ENCODE results near the gene GAS2. TPM values are rescaled to one million over a fixed set of nuclear protein-coding genes. Genes with fewer than 3 reads are reported as not detected.

GAS2 gene
- total and polyA plus RNA-seq, 9 of the 15 experiments (the other 6 are each of a cell fraction or from before 2014, with no cell fraction given), result 0.77 to 1.9 (median 1.1) TPM

DNA sequence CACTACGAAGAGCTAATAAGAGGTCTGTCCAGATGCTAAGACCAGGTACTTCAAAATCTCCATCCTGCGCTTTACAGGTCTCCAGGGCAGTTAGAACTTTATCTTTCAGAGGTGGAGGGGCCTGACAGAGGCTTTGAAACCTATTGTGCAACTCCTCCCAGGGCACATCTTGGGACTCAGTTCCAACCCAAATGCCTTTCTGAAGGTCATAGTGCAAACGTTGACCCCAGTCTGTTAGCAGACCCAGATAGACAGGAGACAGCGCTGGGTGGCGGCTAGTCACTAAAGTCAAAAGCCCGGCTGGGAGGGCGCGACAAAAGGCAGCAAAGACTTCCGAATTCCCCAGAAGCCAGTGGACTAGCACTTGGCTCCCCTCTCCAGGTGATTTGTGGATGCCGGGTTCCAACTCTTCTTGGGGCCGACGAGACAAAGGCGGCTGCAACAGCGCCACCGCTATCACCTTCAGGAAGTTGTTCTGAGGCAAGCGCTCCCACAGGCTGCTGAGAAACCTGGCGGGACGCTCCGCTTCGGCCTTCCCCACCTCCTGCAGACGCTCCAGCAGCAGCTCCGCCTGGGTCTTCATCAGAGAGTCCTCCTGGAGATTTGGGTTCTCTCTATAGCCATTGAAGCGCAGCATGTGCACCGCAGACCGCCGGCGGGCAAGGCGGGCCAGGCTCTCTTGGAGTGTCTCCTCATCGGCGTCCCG lies 41.5 kb upstream of the GAS2 start (continued):
- TF ChIP-seq CAMTA2 (CRISPR knock-in tag; conservative IDR thresholded peaks at IDR 0.05) (no peak), ZNF696 (CRISPR knock-in tag; conservative IDR thresholded peaks at IDR 0.05) (no peak), ZBTB8A (IDR thresholded peaks at IDR 0.05; ENCODE audit: partially characterized antibody) (no peak), FOXJ2 (tag; IDR thresholded peaks at IDR 0.05) (no peak), SLC30A9 (CRISPR knock-in tag; IDR thresholded peaks at IDR 0.05) (no peak), KDM1A (IDR thresholded peaks at IDR 0.05) (0 out of 4 replicates have a peak, but pooled peaks of 1 of the 2 experiments have one; percentile 5), ZNF75A (CRISPR knock-in tag; IDR thresholded peaks at IDR 0.05) (no peak), CTBP1 (IDR thresholded peaks at IDR 0.05; ENCODE audit: borderline replicate concordance) (peak; percentile 71), BMI1 (IDR thresholded peaks at IDR 0.05; ENCODE audit: low read length) (no peak), GABPB1 (CRISPR knock-in tag; IDR thresholded peaks at IDR 0.05) (no peak), MYNN (IDR thresholded peaks at IDR 0.05) (no peak), MYNN (CRISPR knock-in tag; IDR thresholded peaks at IDR 0.05) (no peak), RBM14 (IDR thresholded peaks at IDR 0.05; ENCODE audit: borderline replicate concordance, insufficient read depth, low read depth, low read length) (no peak), ARHGAP35 (IDR thresholded peaks at IDR 0.05; ENCODE audit: partially characterized antibody) (no peak), EGR1 (conservative IDR thresholded peaks at IDR 0.05) (no peak), ZBTB1 (CRISPR knock-in tag; IDR thresholded peaks at IDR 0.05; ENCODE audit: borderline replicate concordance, low read depth) (0 out of 2 replicates have a peak, but pooled peaks have one; percentile 10), ARID1B (IDR thresholded peaks at IDR 0.05) (no peak), TAF15 (IDR thresholded peaks at IDR 0.05; ENCODE audit: low read depth, low read length) (no peak), KLF6 (CRISPR knock-in tag; IDR thresholded peaks at IDR 0.05; ENCODE audit: borderline replicate concordance) (no peak), RB1 (IDR thresholded peaks at IDR 0.05; ENCODE audit: low read depth) (no peak), RNF2 (IDR thresholded peaks at IDR 0.05) (no peak), STAT5A (IDR thresholded peaks at IDR 0.05; ENCODE audit: borderline replicate concordance, low read length) (no peak), RFX7 (CRISPR knock-in tag; IDR thresholded peaks at IDR 0.05) (no peak)
- TF ChIP-seq, protein P1, sequence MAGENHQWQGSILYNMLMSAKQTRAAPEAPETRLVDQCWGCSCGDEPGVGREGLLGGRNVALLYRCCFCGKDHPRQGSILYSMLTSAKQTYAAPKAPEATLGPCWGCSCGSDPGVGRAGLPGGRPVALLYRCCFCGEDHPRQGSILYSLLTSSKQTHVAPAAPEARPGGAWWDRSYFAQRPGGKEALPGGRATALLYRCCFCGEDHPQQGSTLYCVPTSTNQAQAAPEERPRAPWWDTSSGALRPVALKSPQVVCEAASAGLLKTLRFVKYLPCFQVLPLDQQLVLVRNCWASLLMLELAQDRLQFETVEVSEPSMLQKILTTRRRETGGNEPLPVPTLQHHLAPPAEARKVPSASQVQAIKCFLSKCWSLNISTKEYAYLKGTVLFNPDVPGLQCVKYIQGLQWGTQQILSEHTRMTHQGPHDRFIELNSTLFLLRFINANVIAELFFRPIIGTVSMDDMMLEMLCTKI (IDR thresholded peaks at IDR 0.05; ENCODE audit: partially characterized antibody), result no peak
- TF ChIP-seq, protein P2, sequence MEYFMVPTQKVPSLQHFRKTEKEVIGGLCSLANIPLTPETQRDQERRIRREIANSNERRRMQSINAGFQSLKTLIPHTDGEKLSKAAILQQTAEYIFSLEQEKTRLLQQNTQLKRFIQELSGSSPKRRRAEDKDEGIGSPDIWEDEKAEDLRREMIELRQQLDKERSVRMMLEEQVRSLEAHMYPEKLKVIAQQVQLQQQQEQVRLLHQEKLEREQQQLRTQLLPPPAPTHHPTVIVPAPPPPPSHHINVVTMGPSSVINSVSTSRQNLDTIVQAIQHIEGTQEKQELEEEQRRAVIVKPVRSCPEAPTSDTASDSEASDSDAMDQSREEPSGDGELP (CRISPR knock-in tag; IDR thresholded peaks at IDR 0.05; ENCODE audit: borderline replicate concordance), result peak; percentile 63; the same call in 1 of the 2 replicates
- TF ChIP-seq, protein P3, sequence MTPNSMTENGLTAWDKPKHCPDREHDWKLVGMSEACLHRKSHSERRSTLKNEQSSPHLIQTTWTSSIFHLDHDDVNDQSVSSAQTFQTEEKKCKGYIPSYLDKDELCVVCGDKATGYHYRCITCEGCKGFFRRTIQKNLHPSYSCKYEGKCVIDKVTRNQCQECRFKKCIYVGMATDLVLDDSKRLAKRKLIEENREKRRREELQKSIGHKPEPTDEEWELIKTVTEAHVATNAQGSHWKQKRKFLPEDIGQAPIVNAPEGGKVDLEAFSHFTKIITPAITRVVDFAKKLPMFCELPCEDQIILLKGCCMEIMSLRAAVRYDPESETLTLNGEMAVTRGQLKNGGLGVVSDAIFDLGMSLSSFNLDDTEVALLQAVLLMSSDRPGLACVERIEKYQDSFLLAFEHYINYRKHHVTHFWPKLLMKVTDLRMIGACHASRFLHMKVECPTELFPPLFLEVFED (CRISPR knock-in tag; conservative IDR thresholded peaks at IDR 0.05), result no peak
- TF ChIP-seq, protein P4, sequence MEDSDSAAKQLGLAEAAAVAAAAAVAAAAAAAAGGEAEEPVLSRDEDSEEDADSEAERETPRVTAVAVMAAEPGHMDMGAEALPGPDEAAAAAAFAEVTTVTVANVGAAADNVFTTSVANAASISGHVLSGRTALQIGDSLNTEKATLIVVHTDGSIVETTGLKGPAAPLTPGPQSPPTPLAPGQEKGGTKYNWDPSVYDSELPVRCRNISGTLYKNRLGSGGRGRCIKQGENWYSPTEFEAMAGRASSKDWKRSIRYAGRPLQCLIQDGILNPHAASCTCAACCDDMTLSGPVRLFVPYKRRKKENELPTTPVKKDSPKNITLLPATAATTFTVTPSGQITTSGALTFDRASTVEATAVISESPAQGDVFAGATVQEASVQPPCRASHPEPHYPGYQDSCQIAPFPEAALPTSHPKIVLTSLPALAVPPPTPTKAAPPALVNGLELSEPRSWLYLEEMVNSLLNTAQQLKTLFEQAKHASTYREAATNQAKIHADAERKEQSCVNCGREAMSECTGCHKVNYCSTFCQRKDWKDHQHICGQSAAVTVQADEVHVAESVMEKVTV (CRISPR knock-in tag; IDR thresholded peaks at IDR 0.05), result no peak

Measured in K562 (cell line).